Endothelial cell of umbilical vein (primary cell): Measurements from ENCODE around the gene DNAI7. TPM values are rescaled to one million over a fixed set of nuclear protein-coding genes. Genes with fewer than 3 reads are reported as not detected.

Experiments used
- BruUV-seq: library from RNA; stranded (reverse); fragments of 400-500 nt; replicated peaks from 2 replicates; lab custom pipeline; 2021; lab: Mats Ljungman, UMichigan
- CTCF ChIA-PET: fragments of 300-600, 350-600 bp; sonication (Branson Sonifier 250); formaldehyde crosslinking; loops from one replicate; lab custom pipeline; 2021; ENCODE audit warnings: antibody characterized with exemption, inconsistent platforms; lab: Charles Lee
- POLR2A ChIA-PET: fragments of 300-600, 350-600 bp; sonication (Branson Sonifier 250); formaldehyde crosslinking; loops from one replicate; lab custom pipeline; 2021; ENCODE audit warnings: antibody characterized with exemption, inconsistent platforms; lab: Charles Lee
- DNase-seq: peaks from one replicate; pipeline ENCODE4 v3.0.0-alpha.2; 2011; ENCODE audit warnings: low read depth, low spot score
- FAIRE-seq: peaks from 2 replicates; lab custom pipeline; 2011; peaks lifted over from hg19 to GRCh38; lab: Jason Lieb, UNC
- H2AFZ ChIP-seq: 2 replicates; pipeline ENCODE4 v1.6.0; 2012; ENCODE audit warnings: low read depth, low read length, control low read depth, inconsistent platforms
- H3K27ac ChIP-seq: 2 replicates; pipeline ENCODE4 v1.5.1; 2011; ENCODE audit warnings: low read depth, mild to moderate bottlenecking, control low read depth, low read length, moderate library complexity; ENCODE audit not compliant: insufficient read depth
- H3K27me3 ChIP-seq, 2 experiments: 2 replicates each; pipeline versions ENCODE4 v1.6.0 to v1.6.1; 2011; ENCODE audit warnings: low read length in 2 of 2, mixed read lengths in 1 of 2; ENCODE audit not compliant: control insufficient read depth in 2 of 2, insufficient read depth in 2 of 2
- H3K36me3 ChIP-seq, 2 experiments: 2 replicates in 1 of 2; 3 replicates in 1 of 2; pipeline ENCODE4 v1.5.1; 2011; ENCODE audit warnings: low read length in 2 of 2, mild to moderate bottlenecking in 1 of 2, moderate library complexity in 1 of 2; ENCODE audit not compliant: control insufficient read depth in 2 of 2, insufficient read depth in 2 of 2; ENCODE audit errors: extremely low read depth in 1 of 2
- H3K4me1 ChIP-seq: 3 replicates; pipeline ENCODE4 v1.5.1; 2011; ENCODE audit warnings: mild to moderate bottlenecking, low read length; ENCODE audit not compliant: control insufficient read depth, insufficient read depth; ENCODE audit errors: extremely low read depth
- H3K4me2 ChIP-seq: 2 replicates; pipeline ENCODE4 v1.6.1; 2011; ENCODE audit warnings: low read length, control low read depth, mixed read lengths; ENCODE audit not compliant: insufficient read depth
- H3K4me3 ChIP-seq, 3 experiments: fragments of 200-600 bp in 1 of 3; sonication (generic), shearing (Covaris generic) in 1 of 3; replicated peaks in 1 of 3; 2 replicates each; pipeline ENCODE4 v1.5.1; 2011 to 2016; ENCODE audit warnings: control low read depth in 3 of 3, low read length in 3 of 3, mild to moderate bottlenecking in 2 of 3, inconsistent platforms in 1 of 3, low read depth in 1 of 3, moderate library complexity in 1 of 3; ENCODE audit not compliant: insufficient read depth in 1 of 3
- H3K79me2 ChIP-seq: 2 replicates; pipeline ENCODE4 v1.6.0; 2012; ENCODE audit warnings: low read length, inconsistent platforms; ENCODE audit not compliant: control insufficient read depth, insufficient read depth
- H3K9ac ChIP-seq: replicated peaks from 2 replicates; pipeline ENCODE3; 2011; ENCODE audit warnings: low read length, control low read depth; ENCODE audit not compliant: insufficient read depth; ENCODE audit errors: extremely low read depth
- H3K9me1 ChIP-seq: replicated peaks from 3 replicates; pipeline ENCODE4 v1.6.0; 2011; ENCODE audit warnings: mild to moderate bottlenecking, low read length; ENCODE audit not compliant: control insufficient read depth, insufficient read depth; ENCODE audit errors: extremely low read depth
- H3K9me3 ChIP-seq: replicated peaks from 2 replicates; pipeline ENCODE4 v1.5.1; 2012; ENCODE audit warnings: low read length, inconsistent platforms; ENCODE audit not compliant: control insufficient read depth, insufficient read depth
- H4K20me1 ChIP-seq: replicated peaks from 2 replicates; pipeline ENCODE3; 2011; ENCODE audit warnings: mild to moderate bottlenecking, low read length; ENCODE audit not compliant: control insufficient read depth, insufficient read depth; ENCODE audit errors: extremely low read depth
- CTCF ChIP-seq, 2 donors: IDR thresholded peaks; 1 replicate in 1 of 2; 2 replicates in 1 of 2; pipeline ENCODE4 v1.5.1; 2011; ENCODE audit warnings: low read length in 2 of 2, mild to moderate bottlenecking in 2 of 2, moderate library complexity in 2 of 2, control low read depth in 1 of 2, inconsistent platforms in 1 of 2, low read depth in 1 of 2; ENCODE audit not compliant: insufficient read depth in 1 of 2; ENCODE audit errors: extremely low read depth in 1 of 2
- EZH2 ChIP-seq: IDR thresholded peaks from 2 replicates; pipeline ENCODE4 v1.6.1; 2012; ENCODE audit warnings: borderline replicate concordance, low read depth, mild to moderate bottlenecking, moderate library complexity, low read length, inconsistent platforms; ENCODE audit not compliant: severe bottlenecking
- FOS ChIP-seq: IDR thresholded peaks from 2 replicates; pipeline ENCODE4 v1.6.1; 2011; ENCODE audit warnings: mild to moderate bottlenecking, low read length, moderate library complexity, borderline replicate concordance; ENCODE audit not compliant: insufficient read depth
- GATA2 ChIP-seq: IDR thresholded peaks from 2 replicates; pipeline ENCODE4 v1.7.0; 2011; ENCODE audit warnings: low read depth, mild to moderate bottlenecking, moderate library complexity, mixed read lengths, low read length; ENCODE audit not compliant: insufficient read length, insufficient read depth
- JUN ChIP-seq: IDR thresholded peaks from 2 replicates; pipeline ENCODE4 v1.6.1; 2011; ENCODE audit warnings: borderline replicate concordance, low read depth; ENCODE audit not compliant: insufficient read length, insufficient read depth
- MYC ChIP-seq: IDR thresholded peaks from one replicate; pipeline ENCODE4 v1.6.1; 2011; ENCODE audit warnings: mild to moderate bottlenecking, low read depth, low read length
- POLR2A ChIP-seq: IDR thresholded peaks from 2 replicates; pipeline ENCODE4 v1.6.1; 2012; ENCODE audit warnings: low read depth, mild to moderate bottlenecking, control low read depth, low read length
- POLR2AphosphoS5 ChIP-seq: IDR thresholded peaks from 2 replicates; pipeline ENCODE4 v1.6.1; 2012; ENCODE audit warnings: low read depth, mild to moderate bottlenecking, control low read depth, low read length, moderate library complexity; ENCODE audit not compliant: insufficient read depth
- dilution Hi-C: fragments of 300-500 bp; cut with MboI; formaldehyde crosslinking; loops from one replicate; pipeline ENCODE4 v1.15.0; 2019; ENCODE audit warnings: low sequenced_read_pairs; ENCODE audit not compliant: extremely low pct_ligation_motif_present
- intact Hi-C: fragments of 100-400 bp; cut with micrococcal nuclease; formaldehyde crosslinking; loops from one replicate; pipeline ENCODE4 v1.10.0; 2022
- polyA plus RNA-seq, 4 experiments: library from polyadenylated mRNA; depleted of rRNA in 3 of 4; stranded (reverse) in 3 of 4; unstranded in 1 of 4; fragments of >200 nt; gene quantifications; 2 replicates each; pipeline versions ENCODE4 v1.2.1 to v1.2.3, GENCODE V29; 2011 to 2012; ENCODE audit warnings: missing spikeins in 1 of 4
- total RNA-seq: library from RNA; stranded (reverse); gene quantifications from 2 replicates; pipeline ENCODE4 v1.2.3, GENCODE V29; 2021
- TF ChIP-seq, protein P1 (sequence below): IDR thresholded peaks from 2 replicates; pipeline ENCODE4 v1.6.1; 2011; ENCODE audit not compliant: insufficient read depth, insufficient read length

The DNAI7 gene
- total and polyA plus RNA-seq, 2 donors (not counting 3 experiments of a cell fraction or from before 2014, with no cell fraction given): not detected

- no peak for TF ChIP-seq FOS
- TF ChIP-seq POLR2AphosphoS5: no peak
- TF ChIP-seq, protein P1, sequence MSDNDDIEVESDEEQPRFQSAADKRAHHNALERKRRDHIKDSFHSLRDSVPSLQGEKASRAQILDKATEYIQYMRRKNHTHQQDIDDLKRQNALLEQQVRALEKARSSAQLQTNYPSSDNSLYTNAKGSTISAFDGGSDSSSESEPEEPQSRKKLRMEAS: no peak
- dilution Hi-C loops: no loop called here
These were observed 32.1 kb downstream of the DNAI7 start for GRCh38 chr12:25162866-25163265.

DNA sequence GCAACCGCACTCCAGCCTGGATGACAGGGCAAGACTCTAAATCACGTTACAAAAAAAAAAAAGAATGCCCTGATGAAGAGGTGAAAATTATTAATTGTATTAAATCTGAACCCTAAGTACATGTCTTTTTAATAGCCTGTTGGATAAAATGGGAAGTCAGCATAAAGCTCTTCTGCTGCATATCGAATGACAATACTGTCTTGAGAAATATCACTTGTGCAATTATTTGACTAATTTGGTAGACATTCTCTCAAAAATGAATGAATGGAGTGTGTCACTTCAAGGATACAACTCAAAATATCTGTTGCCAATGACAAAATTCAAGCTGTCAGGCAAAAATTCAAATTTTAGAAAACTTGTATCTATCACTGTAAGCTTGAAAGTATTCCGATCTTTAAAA lies 38.9 kb downstream of the DNAI7 start:
- no peak for FAIRE-seq
- CTCF ChIA-PET: interaction anchor here (1.2 to 6.0 kb wide), 7 partner anchors 12 to 302 kb away, joined by 3 to 96 read pairs (median 6); no protein-coding TSS in a partner anchor

More at GRCh38 chr12:25162866-25163265, 32.1 kb downstream of the DNAI7 start:
- Histone ChIP-seq H3K4me2 (no peak overlapping the region), H3K9ac (no peak overlapping the region), H3K9me1 (no peaks in the 10 kb centered on the region), H3K79me2 (no peaks in the 10 kb centered on the region), H2AFZ (no peak overlapping the region), H3K4me1 (no peaks in the 10 kb centered on the region), H3K27ac (no peak overlapping the region), H3K4me3 (no peak overlapping the region), H4K20me1 (no peaks in the 10 kb centered on the region), H3K36me3 (no peaks in the 10 kb centered on the region), H3K9me3 (no peaks in the 10 kb centered on the region), H3K27me3 (peaks cover 5 to 8% of the 10 kb centered on the region in 2 experiments)
- no peak for FAIRE-seq
- intact Hi-C loops: no loop called here
- no TSS peak for BruUV-seq
- DNase-seq: no peak
- POLR2A ChIA-PET: no interaction called here
- CTCF ChIA-PET: interaction anchor here (1.6 kb wide), 1 partner anchor 225 kb away, joined by 5 read pairs; no protein-coding TSS in a partner anchor

More for the DNA sequence above, 38.9 kb downstream of the DNAI7 start:
- no peak for DNase-seq
- H3K27ac ChIP-seq: no peak overlapping the region
- H3K9me3 ChIP-seq: no peaks in the 10 kb centered on the region
- no TSS peak for BruUV-seq
- no peak overlapping the region for H3K9ac ChIP-seq
- TF ChIP-seq CTCF (IDR thresholded peaks at IDR 0.05; ENCODE audit: extremely low read depth in 1 of 2, insufficient read depth in 1 of 2, low read depth in 1 of 2, low read length in 2 of 2) (no peak), FOS (no peak), POLR2A (no peak), POLR2AphosphoS5 (no peak), EZH2 (no peak), GATA2 (no peak), JUN (no peak), MYC (no peak)
- TF ChIP-seq, protein P1: no peak
- no peaks in the 10 kb centered on the region for H3K9me1 ChIP-seq
- H3K27me3 ChIP-seq: peaks cover 0 to 2% of the 10 kb centered on the region in 2 experiments
- H4K20me1 ChIP-seq: no peaks in the 10 kb centered on the region
- POLR2A ChIA-PET: interaction anchor here (0.6 kb wide), 1 partner anchor 424 kb away, joined by 3 read pairs; no protein-coding TSS in a partner anchor
- H2AFZ ChIP-seq: no peak overlapping the region
- no peak overlapping the region for H3K4me3 ChIP-seq
- H3K4me1 ChIP-seq: peaks cover 6% of the 10 kb centered on the region
- no peak overlapping the region for H3K4me2 ChIP-seq
- dilution Hi-C loops (no loop called here), intact Hi-C loops (loop anchor here (10.0 kb wide), 1 partner anchor 301 kb away; no protein-coding TSS in a partner anchor)
- no peaks in the 10 kb centered on the region for H3K36me3 ChIP-seq
- H3K79me2 ChIP-seq: no peaks in the 10 kb centered on the region
